ENCODE results near the gene MAD1L1.
"Not testable (repeated sequence)": the region's sequence is repeated elsewhere in the genome, so short reads cannot be mapped to it uniquely, and the experiment has no call there.

The MAD1L1 gene

DNA sequence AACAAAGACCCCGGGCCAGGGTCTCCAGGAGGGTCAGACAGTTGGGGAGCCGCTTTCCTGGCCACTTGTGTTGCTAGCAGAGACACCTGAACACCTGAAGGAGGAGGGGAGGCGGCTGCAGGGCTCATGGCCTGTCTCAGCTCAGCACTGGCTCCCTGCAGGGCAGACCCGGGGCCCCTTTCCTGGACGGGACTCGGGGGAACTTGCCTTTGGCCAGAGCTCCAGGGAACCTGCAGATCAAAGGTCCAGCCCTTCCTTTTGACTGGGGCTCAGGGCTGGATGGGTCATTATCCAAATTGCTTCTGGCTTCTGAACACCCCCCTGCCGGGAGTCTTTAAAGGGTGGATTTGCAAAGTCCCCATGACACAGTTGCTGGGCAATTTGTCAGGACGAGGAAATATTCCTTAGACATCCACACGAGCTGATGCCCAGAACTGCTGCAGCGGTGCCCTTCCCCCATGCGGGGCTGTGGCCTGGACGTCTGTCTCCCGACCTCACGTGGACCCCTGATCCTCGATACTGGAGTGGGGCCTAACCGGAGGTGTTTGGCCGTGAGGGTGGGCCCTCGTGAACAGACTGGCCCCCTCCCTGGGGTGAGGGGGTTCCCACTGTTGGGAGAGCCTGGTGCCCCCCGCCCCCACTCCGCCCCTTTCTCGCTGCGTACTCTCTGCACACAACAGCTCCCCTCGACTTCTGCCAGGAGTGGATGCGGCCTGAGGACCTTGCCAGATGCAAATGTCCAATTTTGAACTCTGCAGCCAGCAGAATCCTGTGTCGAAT lies 368.4 kb downstream of the MAD1L1 start:
- DNase-seq = no peak

DNA sequence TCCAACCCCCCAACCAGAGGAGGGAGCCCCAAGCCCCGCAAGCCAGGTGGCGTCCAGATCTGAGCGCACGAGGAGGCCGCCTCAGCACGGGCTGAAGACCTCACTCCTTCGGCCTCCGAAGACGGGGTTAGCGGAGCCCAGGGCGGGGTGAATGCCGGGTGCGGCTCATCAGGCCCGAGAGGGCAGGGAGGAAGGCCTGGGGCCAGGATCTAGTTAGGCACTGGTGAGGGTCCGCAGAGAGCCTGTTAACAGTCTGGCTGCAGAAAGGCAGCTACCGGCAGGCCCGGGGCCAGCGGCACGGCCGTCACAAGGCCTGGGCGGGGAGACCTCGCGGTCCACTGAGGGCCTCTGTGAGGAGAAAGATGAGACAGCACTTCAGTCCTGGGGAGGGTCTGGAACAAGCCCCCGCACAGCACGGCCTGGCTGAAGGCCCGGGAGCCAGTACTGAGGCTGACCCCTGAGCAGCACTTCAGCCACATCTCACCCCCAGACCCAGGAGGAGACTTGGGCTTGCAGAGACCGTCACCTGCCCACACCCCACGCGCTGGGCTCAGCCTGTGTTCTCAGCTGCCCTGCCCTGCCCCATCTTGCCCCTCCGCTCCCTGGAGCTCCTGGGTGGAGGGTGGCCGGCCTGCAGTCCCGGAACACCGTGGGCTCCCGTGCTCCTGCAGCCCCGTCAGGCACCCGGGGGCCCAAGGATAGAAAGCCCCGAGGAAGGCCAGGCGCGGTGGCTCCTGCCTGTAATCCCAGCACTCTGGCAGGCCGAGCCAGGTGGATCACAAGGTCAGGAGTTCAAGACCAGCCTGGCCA lies 369.4 kb downstream of the MAD1L1 start:
- no peak for DNase-seq

DNA sequence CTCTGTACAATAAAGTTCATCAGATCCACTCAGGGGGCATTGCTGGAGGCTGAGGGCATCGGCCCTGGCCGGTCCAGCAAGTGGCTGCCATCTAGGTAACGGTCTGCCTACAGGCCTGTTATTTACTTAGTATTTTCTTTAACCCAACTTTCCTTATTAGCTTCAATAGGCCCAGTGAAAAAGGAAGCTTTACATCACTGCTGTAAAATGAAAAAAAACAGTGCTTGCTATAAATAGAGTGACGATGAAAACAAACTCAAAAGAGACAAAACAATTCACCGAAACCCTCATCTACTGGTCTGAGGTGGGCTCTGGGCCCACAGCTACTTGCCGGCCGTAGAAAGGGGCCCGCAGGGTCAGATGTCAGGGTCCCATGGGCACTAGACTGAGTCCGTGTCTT lies 370.2 kb downstream of the MAD1L1 start:
- no peak for DNase-seq

DNA sequence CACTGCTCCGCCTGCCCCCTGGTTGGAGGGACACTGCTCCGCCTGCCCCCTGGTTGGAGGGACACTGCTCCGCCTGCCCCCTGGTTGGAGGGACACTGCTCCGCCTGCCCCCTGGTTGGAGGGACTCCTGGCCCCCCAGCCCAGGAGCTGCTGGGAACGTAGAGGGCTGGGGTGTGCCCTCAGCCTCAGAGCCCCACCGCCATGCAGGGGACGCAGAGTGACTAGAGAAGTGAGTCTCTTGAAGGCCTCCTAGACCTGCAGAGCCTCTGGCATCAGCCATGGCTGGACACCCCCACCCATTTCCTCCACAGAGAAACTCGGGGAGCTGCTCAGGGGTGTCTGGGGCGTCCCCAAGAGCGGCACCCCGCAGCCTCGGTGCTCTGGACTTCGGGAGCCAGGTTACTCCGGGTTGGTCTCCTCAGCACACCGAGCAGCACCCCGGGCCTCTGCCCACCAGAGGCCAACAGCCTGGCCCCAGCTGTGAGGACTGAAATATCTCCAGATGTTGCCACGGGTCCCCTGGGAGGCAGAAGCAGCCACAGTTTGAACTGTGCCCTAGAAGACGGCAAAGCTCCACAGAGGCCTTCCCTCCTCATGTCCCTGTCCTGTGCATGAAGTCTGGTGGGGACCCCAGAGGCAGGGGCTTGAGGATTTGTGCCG lies 370.8 kb downstream of the MAD1L1 start:
- no peak for DNase-seq

DNA sequence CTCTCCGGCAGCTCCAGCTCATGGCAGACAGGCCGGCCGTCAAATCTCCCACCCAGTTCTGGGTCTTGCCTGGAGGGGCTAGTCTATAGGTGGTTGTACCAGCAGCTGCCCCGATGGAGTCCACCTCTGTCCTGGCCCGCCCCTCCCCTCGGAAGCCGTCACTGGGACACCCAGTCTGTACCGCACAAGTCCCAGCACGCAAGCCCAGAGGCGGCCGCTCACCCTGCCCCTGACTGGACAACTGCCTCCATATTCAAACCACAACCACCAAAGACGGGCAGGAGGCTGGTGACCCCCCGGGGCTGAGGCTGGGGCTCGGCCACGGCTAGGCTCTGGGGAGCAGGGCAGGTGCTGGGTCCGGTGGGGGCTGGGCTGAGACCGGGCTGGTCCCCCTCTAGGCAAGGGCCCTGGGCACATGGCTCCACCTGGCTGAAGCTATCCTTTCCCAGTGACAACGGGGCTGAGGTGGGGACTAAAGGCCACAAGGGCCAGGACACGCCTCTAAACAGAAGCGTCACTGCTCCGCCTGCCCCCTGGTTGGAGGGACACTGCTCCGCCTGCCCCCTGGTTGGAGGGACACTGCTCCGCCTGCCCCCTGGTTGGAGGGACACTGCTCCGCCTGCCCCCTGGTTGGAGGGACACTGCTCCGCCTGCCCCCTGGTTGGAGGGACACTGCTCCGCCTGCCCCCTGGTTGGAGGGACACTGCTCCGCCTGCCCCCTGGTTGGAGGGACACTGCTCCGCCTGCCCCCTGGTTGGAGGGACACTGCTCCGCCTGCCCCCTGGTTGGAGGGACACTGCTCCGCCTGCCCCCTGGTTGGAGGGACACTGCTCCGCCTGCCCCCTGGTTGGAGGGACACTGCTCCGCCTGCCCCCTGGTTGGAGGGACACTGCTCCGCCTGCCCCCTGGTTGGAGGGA lies 371.6 kb downstream of the MAD1L1 start:
- DNase-seq = not testable (repeated sequence)

DNA sequence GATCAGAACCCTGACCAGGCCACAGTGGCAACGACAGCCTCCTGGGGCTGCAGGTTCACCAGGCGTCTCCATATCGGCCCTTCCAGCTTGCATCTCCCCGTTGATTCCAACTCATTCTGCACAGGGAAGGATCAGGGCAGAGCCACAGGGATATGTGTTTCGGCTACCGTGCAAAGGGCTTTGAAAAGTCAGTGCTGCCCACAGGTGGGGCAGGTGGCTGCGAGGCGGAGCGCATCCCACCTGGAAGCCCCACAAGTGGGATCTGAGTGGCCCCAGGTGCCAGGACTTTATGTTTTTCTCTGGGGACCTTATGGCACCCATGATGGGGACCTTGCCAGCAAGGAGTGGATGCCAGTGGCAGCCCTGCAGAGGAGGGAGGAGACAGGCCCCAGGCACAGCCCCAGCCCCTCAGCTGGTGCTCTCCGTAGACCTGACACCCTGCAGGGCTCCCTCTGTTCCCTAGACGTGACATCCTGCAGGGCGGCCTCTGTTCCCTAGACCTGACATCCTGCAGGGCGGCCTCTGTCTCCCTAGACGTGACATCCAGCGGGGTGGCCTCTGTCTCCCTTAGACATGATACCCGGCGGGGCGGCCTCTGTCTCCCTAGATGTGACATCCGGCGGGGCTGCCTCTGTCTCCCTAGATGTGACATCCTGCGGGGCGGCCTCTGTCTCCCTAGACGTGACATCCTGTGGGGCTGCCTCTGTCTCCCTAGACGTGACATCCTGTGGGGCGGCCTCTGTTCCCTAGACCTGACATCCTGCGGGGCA lies 373.3 kb downstream of the MAD1L1 start:
- DNase-seq = no peak

DNA sequence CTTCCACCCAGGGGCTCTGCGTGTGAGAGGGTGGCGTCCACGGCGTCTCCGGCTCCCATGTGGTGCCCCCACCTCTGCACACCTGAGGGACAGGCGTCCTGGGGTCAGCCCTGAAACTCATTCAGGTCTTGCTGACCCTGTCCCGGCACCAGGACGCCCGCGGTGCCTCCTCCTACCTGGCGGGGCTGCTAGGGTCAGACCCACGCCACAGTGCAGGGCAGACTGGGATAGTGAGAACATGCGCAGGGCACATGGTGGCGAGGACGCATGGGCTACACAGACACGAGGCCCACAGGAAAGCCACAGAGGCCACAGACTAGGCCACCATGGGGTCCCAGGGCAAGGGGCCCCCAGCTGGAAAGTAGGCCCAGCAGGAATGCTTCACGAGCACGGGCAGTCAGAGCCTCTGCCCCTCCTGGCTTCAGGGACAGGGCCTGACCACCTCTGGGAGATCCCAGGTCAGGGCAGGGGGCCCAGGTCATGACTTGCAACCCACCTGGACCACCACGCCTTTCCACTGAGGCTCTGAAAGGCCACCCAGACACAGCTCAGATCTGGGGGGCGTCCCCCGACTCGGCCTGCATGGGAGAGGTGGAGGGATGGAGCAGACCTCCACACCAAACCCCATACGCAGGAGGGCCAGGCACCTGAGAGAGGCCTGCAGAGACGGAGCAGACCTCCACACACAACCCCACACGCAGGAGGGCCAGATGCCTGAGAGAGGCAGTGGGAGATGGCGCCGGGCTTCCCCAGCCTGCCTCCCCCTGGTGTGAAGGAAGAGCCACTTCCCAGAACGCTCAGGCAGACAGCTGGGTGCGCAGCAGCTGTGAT lies 374.1 kb downstream of the MAD1L1 start:
- no peak for DNase-seq

DNA sequence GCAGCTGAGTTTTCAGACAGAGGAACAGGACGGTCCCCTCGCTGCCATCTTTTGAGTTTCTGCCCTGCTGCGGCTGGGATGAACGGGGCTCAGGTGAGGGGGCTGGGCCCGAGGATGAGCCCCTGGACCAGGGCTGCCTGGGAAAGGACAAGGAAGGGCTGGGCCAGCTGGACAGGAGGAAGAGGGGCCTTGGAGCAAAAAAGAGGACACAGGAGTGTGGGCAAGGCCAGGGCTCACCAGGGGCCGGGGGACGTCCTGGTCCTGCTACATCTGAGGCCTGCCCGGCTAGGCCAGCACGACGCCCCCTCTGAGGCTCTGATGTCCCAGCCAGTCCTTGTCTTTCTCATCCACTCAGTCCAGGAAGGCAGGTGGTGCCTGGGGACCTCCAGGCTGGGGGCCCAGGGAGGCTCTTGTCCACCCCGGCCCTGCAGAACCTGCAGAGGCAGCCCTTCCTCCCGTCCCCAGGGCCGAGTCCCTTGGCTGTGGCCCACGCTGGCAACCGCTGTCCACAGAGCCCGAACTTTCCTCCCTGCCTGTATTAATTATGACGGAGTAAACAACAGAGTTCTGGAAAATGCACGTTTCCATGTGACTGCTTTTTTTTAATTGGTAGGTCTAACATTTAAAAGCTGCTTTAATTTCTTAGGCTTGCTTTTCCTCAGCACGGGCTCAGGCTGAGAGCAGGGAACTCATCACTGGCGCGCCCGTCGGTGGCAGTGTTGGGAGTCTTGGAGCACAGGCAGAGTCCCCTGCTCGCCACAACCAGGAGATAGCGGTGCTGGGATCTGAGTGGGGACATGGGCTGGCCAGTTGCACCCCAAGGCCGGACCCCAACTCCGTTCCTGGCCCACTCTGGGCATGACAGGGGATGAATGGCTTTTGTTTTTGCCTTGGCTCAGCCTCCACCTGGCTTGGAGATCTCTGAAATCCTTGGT lies 375.0 kb downstream of the MAD1L1 start:
- DNase-seq = no peak

DNA sequence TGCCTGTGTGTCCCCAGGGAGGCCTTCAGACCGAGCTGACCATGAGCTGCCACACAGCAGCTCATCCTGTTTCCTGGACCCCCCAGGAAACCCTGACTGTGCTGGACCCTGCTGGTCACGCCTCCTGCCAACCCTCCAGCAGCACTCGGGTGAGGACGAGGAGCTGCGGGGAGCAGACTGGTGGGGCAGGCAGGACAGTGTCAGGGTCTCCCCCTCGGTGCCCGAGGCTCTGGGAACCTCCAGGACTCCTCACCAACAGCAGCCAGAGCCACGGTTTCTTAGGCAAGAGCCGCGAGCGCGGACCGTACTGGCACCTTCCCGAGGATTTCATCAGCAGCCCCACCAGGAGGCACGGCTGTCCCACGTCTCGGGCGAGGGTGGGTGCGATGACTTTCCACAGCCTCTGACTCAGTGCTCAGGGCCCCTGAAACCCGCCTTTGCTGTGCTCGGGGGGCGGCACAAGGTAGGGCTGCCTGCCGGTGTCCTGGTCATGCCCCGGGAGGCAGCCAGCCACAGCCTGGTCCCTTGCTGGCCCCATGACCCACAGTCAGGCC lies 375.8 kb downstream of the MAD1L1 start:
- no peak for DNase-seq

DNA sequence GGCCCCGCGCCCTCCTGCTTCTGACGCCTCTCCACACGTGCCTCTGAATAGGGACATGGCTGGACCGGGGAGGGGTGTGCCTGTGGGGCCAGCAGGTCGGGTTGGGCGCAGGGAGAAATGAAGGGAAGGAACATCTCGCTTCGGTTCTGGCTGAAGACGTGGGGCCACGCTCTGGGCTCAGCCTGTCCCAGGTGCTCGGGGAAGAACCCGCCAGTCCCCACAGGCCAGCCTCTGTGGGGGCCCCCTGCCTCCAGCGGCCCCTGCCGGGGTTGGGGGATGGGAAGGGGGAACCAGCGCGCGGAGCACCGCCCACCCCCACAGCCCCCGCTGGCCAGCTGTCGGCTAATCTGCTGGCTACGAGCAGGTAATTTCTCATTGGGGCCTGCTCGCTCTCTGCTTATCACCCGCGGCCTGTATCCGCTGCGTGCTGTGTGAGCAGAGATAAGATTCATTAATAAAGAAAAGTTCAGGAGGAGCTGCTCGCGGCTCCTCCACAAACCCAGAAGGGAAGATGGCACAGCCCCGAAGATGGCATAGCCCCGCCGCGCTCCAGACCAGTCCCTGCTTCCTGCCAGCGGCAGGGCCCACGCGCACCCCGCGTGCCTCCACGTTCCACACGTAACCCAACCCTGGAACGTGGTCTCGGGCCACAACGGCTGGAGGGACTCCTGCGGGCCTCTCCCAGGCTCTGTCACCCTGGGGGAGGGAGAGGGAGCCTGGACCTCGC lies 376.4 kb downstream of the MAD1L1 start:
- no peak for DNase-seq

DNA sequence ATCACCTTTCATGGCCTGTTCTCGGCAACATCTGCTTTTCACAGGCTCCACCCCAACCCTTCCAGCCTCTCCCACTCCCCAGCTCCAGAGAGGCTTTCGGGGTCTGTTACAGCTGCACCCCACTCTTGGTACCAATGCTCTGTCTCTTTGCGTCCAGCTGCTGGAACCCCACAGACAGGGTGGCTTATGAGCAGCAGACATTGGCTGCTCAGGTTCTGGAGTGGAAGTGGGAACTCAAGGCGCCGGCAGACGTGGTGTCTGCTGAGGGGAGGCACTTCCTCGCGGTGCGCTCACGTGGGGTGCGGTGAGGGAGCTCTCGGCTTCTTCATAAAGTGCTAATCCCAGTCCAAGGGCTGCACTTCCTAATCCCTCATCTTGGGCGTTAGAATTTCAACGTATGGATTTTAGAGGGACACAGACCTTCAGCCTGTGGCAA lies 377.0 kb downstream of the MAD1L1 start:
- no peak for DNase-seq

DNA sequence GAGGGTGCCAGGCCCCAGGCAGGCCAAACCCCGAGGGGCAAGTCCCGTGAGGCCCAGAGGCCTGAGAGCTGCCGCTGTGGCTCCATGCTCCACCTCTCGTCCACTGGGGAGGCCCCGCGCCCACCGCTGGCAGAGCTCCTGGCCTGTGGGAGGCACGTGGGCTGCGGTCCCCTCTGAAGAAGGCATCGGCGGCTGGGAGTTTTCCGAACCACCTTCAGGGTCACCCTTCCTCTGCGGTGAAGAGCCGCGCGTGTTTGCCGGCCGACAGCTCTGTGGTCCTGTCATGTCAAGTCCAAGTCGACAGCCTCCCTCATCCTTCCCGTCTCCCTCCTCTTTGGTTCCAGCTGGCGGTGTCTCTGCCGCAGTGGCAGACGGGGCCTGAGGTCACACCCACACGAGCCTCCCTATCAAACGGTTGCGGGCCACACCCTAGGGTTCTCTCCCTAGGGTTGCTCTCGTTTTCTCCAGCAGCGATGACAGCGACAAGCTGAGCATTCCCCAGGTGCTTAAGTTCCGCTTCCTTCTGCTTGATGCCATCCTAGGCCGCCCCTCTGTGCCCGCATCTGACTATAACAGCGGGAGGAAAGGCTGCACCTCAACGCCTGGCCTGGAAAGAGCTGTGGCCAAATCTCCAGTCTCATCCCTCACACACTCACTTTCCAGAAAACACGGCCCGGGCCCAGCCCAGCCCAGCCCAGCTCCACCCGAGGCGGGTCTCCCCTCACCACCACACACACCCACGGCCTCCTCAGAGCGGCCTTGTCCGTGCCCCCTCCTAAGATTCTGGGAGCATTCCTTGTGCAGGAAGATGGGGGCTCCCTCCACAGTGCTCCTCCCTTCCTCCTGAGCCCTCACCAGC lies 377.6 kb downstream of the MAD1L1 start:
- DNase-seq = no peak

DNA sequence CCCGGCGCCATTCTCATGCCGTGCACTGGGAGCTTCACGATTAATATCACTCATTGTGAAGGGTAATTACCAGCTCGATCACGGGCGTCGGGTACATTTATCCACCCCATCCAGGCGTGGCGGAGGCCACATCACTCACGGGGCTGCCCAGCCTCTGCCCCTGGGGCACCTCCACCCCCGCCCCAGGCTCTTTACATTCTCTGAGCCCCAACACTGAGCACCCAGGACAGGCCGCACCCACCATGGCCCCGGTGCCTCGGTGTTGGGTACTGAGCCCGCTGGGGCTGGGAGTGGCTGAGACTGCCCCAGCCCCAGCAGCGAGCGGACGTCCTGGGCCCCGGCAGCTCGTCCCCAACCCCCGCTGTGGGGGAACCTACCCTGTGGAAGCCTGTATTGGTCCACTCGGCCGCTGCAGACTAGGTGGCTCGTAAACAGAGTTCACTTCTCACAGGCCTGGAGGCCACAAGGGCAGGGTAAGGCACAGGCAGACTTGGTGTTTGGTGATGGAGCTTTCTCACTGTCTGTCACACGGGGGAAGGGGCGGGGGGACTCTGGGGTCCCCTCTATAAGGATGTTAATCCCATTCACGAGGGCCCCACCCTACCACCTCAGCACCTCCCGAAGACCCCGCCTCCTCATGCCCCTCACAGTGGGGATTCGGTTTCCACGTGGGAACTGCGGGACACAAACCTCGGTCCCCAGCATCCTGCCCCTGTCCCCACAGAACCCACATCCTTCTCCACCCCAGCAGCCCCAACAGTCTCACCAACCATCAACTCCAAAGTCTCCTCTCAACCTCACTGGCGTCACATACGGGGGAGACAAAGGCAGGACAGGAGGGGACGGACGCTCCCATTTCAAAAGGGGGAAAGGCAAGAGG lies 378.5 kb downstream of the MAD1L1 start:
- DNase-seq = no peak

DNA sequence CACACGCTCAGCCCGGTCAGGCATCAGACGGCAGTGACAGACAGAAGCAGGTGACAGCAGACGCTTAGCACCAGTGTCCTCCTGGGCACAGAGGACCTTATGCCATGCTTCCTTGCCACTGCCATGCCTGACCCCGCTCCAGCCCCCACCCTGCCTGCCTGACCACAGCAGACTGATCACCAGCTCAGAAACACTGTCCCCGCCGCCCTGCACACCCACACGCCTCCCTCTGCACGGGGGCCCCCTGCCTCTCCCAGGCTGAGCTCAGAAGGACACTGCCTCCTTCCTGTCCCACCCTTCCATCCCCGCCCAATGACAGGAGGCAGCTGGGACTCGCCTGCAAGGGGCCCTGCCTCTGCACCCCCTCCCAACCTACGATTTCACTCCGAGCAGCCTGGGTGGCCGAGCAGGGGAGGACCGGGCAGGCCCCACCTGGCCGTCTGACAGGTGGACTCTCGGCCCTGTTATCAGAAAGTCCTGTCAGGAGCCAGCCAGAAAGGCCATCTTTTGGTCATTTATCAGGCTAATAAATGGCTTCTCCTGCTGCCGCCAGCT lies 379.2 kb downstream of the MAD1L1 start:
- no peak for DNase-seq

DNA sequence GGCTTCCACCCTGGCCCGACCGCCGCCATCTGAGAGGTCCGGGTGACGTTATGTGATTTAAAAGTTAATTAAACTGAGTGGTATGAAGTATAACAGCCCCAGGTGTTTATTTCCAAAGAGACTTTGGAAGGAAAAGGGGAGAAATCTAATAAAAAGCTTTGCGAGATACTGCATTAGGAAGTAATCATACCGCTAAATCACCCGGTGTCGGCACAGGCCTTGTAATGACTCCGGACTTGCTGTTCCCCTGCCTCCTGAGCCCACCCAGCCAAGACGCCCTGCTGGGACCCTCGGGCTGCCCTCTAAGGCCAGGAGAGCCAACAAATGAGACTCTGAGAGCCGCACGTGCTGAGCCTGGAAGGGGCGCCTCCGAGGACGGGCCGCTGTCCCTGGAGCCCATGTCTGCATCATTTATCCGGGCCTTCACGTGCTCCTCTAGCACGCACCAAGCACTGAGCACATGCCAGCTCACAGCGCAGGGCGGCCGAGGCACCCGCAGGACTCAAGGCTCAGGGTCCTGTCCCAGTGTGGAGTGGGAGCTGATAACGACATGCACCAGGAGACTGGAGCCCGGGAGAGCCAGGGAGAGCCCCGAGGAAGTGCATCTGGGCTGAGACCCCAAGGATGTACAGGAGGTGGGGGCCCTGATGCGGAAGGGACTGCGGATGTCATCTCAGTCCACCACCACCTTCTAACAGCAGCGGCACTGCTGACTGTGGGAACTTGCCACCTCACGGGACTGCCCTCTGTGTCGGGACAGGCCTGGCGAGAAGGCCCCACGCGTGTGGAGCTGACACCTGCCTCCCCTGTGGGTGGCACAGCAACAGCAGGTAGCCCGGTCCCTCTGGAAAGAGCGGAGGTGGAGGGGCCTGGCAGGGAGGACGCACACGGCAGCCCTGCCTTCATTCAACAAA lies 380.0 kb downstream of the MAD1L1 start:
- no peak for DNase-seq

Data from NCI-H1436 (cell line).